ENCODE measurements around the gene ASCL4. TPM values are rescaled to one million over a fixed set of nuclear protein-coding genes. Genes with fewer than 3 reads are reported as not detected.

The ASCL4 gene
- total and polyA plus RNA-seq, 2 of the 8 experiments (the other 6 are each of a cell fraction or from before 2014, with no cell fraction given) = not detected

DNA sequence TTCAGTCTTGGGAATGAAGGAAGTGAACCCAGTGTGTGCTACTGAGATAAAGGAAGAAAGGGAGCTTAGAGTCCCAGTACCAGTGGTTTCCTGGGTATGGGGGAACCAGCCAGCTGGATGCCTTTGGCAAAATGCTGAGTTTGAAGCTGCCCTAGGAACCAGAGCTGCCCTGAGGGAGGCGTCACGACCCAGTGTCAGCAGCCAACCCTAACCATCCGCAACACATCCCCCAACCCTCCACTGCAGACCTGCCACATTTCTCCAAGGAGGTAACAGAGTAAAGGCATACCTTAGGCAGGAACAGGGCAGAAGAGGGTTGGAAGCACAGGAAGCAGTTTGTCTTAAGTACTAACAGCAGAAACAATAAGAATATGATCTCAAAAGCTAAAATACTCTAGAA lies 42.1 kb upstream of the ASCL4 start:
- no peak overlapping the region for H2BK5ac ChIP-seq (ENCODE audit: low read depth, low read length)
- WGBS, 2 experiments (ENCODE audit: extremely low coverage in 1 of 2, insufficient coverage in 1 of 2, insufficient read length in 1 of 2, insufficient replicate concordance in 2 of 2, low coverage in 1 of 2, low lambda C conversion rate in 2 of 2, missing lambda C conversion rate in 1 of 2) = 87% methylated on average over 3 of the region's 3 CpGs; no CpG with 5 or more reads in 1 of the 2 experiments
- H3K4ac ChIP-seq (replicated peaks; ENCODE audit: insufficient read length, low read depth, low read length) = no peak overlapping the region
- no peak overlapping the region for H3K18ac ChIP-seq (ENCODE audit: extremely low read depth, low read length)
- H3K9me3 ChIP-seq (ENCODE audit: insufficient read depth in 2 of 2, low read depth in 1 of 2, low read length in 1 of 2) = no peaks in the 10 kb centered on the region
- no peaks in the 10 kb centered on the region for H3K4me1 ChIP-seq (replicated peaks in 1 of 4; ENCODE audit: control insufficient read depth in 3 of 4, insufficient read depth in 4 of 4, low read length in 3 of 4)
- no peak overlapping the region for H3K4me2 ChIP-seq (ENCODE audit: insufficient read depth in 1 of 2, low read depth in 2 of 2, low read length in 2 of 2)
- H2BK15ac ChIP-seq (ENCODE audit: low read length) = no peak overlapping the region
- ChIA-PET CTCF (ENCODE audit: partially characterized antibody) (interaction anchor here (0.8 to 1.9 kb wide), 7 partner anchors 9 to 199 kb away, joined by 3 to 7 read pairs (median 3); no protein-coding TSS in a partner anchor), POLR2A (ENCODE audit: partially characterized antibody) (interaction anchor here (0.7 to 1.2 kb wide), 3 partner anchors 17 to 22 kb away, joined by 3 read pairs; no protein-coding TSS in a partner anchor)
- no peak for FAIRE-seq
- no peak overlapping the region for H4K5ac ChIP-seq (ENCODE audit: insufficient read length, low read depth, low read length)
- H3K27me3 ChIP-seq (replicated peaks in 1 of 4; ENCODE audit: control insufficient read depth in 3 of 4, extremely low read depth in 1 of 4, insufficient read depth in 3 of 4, low read length in 3 of 4) = no peaks in the 10 kb centered on the region
- no peaks in the 10 kb centered on the region for H3K79me1 ChIP-seq (ENCODE audit: low read depth, low read length)
- no peaks in the 10 kb centered on the region for H3K79me2 ChIP-seq (ENCODE audit: control insufficient read depth in 1 of 2, insufficient read depth in 2 of 2, low read length in 2 of 2)
- peaks cover 2% of the 10 kb centered on the region in 2 experiments for H4K20me1 ChIP-seq (replicated peaks in 1 of 2; ENCODE audit: control insufficient read depth in 1 of 2, insufficient read depth in 2 of 2, low read length in 2 of 2)
- no peak overlapping the region for H3K27ac ChIP-seq (ENCODE audit: low read depth, low read length)
- H3K23me2 ChIP-seq (ENCODE audit: low read depth, low read length) = no peaks in the 10 kb centered on the region
- no peak overlapping the region for H2BK20ac ChIP-seq (ENCODE audit: low read length)
- 0 out of 4 replicates have a peak, but pooled peaks of 1 of the 2 experiments have one; percentile 6 for TF ChIP-seq RAD21 (IDR thresholded peaks at IDR 0.05 in 1 of 2, conservative IDR thresholded peaks at IDR 0.05 in 1 of 2; ENCODE audit: low read depth in 2 of 2, low read length in 2 of 2)
- no peak for TF ChIP-seq SRF (IDR thresholded peaks at IDR 0.05; ENCODE audit: low read depth, low read length)
- no peak overlapping the region for H3K23ac ChIP-seq (ENCODE audit: insufficient read length)
- H4K8ac ChIP-seq (ENCODE audit: extremely low read depth, insufficient read depth, low read length) = no peak overlapping the region
- H2AK5ac ChIP-seq (ENCODE audit: low read depth, low read length) = no peak overlapping the region
- no peak overlapping the region for H2AFZ ChIP-seq (ENCODE audit: low read length)
- no peak overlapping the region for H3K56ac ChIP-seq (replicated peaks; ENCODE audit: insufficient read length, low read depth, low read length)
- H3K4me3 ChIP-seq (ENCODE audit: extremely low read depth in 1 of 4, insufficient read depth in 2 of 4, low read depth in 3 of 4, low read length in 4 of 4) = no peak overlapping the region
- H3K9ac ChIP-seq (replicated peaks in 1 of 4; ENCODE audit: extremely low read depth in 1 of 4, low read depth in 3 of 4, low read length in 3 of 4) = no peak overlapping the region
- peaks cover 0 to 31% (median 25%) of the 10 kb centered on the region in 4 experiments; a peak in 7 of 8 replicates for H3K36me3 ChIP-seq (ENCODE audit: control insufficient read depth in 2 of 4, insufficient read depth in 4 of 4, low read length in 3 of 4)
- no peak overlapping the region for H2BK12ac ChIP-seq (ENCODE audit: low read depth, low read length)
- no peak for DNase-seq (ENCODE audit: low read depth in 1 of 2, low spot score in 2 of 2)
- no peak overlapping the region for H2BK120ac ChIP-seq (replicated peaks; ENCODE audit: low read depth, low read length)
- no peak overlapping the region for H4K91ac ChIP-seq (replicated peaks; ENCODE audit: insufficient read length, low read length)
- H3K14ac ChIP-seq (ENCODE audit: insufficient read length) = no peak overlapping the region

Measured in H1 (cell line).